GM19455 (cell line): ENCODE data around the gene NAALADL2.

Experiments used
- ATAC-seq: cut with Tn5 transposase; IDR thresholded peaks from one replicate; pipeline ENCODE4 v1.9.1; 2021; ENCODE audit not compliant: unreplicated experiment

NAALADL2 gene

DNA sequence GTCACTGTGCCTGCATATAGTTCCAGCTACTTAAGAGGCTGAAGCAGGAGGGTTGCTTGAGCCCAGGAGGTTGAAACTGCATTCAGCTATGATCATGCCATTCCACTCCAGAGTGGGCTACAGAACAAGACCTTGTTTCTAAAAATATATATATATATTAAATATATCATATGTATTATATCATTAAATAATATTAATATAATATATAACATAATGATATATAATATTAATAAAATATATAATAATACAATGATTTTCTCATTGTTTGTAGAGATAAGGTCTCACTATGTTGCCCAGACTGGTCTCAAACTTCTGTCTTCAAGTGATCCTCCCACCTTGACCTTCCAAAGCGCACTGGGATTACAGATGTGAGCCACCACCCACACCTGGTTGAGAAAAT is 101.8 kb downstream of the NAALADL2 start:
- ATAC-seq: no peak

DNA sequence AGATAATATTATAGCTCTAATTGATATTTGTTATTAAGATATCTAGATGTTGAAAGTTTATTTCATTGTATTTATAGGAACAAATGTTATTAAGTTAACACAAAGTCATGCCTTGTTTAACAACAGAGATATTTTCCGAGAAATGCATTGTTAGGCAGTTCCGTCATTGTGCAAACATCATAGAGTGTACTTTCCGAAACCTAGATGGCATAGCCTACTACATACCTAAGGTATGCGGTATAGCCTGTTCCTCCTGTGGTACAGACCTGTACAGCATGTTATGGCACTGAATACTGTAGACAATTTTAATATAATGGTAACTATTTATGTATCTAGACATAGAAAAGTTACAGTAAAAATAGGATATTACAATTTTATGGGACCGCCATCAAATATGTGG is 114.3 kb downstream of the NAALADL2 start:
- no peak for ATAC-seq

DNA sequence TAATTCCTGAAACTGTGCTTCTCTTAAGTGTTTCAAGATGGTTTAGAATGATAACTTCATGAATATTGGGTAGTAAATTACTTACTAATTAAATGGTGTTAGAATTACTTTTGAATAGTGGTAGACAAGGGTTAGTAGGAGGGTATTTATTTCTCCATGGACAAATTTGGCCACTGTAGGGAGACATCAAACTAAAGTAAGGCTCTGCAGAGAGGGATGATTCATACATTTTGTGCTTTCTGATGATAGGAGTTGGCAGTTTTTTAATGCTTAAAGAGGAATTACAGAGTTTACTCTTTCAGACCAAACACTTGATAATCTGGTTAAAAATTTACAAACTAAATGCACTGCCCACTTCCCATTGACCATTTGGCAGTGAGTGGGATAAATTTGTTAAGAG is 127.6 kb downstream of the NAALADL2 start:
- ATAC-seq: no peak

DNA sequence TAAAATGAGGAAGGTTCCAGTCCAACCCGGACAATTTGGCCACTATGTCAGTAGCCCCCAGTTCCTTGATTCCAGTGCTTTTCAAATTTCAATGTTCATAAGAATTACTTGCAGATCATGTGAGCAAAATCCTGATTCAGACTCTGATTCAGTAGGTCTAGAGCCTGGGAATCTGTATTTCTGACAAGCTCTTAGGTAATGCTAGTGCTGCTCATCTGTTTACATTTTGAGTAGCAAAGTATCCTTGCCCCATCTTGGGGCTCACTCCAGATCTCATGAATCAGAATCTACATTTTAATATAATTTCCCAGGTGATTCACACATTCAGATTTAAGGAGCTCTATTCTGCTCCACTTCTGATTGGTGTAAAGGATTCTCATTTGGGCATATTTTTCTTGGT is 142.0 kb downstream of the NAALADL2 start:
- ATAC-seq: no peak

DNA sequence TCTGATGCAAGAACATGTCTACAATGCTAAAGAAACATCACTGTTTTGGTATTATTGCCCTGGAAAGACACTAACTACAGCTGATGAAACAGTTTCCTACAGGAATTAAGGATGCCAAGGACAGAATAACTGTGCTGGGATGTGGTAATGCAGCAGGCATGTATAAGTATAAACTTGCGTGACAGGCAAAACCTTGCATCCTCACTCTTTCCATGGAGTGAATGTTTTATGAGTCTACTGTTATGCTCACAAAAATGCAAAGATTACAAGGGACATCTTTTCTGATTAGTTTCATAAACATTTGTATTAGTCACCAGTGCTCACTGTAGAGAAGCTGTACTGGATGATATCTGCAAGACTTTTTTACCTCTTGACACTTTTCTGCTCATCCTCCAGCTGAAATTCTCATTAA is 143.6 kb downstream of the NAALADL2 start:
- ATAC-seq: no peak

DNA sequence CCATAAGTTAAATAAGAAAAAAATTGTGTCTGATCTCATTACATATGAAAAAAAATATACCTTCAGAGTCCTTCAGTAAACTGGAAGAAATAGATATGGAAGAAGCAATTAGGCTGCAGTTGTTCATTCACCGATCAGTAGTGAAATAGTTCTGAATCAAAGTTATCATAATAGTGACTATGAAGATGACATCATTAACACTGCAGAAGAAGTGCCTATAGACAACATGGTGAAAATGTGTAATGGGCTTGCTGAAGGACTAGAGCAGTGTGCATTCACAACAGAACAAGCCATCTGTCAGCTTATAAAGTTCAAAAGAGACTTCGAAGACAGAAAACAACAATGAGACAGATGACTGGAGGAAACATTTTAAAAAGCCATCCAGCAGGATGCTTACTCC is 144.5 kb downstream of the NAALADL2 start:
- no peak for ATAC-seq

DNA sequence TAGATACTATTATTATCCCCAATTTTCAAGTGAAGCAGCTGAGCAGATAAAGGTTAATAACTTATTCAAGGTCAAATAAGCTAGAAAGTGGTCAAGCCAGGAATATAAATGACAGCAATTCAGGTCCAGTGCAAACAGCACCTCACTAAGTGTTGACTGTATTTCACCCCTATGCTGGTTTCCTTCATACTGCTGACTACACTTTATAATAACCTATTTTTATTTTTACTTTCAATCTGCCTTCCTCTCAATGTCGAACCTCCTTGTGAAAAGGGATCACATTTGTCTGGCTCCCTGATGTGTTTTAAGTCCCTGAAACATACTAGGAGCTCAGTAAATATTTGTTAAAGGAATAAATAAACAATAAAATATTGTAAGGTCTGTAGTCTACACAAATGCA is 146.1 kb downstream of the NAALADL2 start:
- no peak for ATAC-seq

DNA sequence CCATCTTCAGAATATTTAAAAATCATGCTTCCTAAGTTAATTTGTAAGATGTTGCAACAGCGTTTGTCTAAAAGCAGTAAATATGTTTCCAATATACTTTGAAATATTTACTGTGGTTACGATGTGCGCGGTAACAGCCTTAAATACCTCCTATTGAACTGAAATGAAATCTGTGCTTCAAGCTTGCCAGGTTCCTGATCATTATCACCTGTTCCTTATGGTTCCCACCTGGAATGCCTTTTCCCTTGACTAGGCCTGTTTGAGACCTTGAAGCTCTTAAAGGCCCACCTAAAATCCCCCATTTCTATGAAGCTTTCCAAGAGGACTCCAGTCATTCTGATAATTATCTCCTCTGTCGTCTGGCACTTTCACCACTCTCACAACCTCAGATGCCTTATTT is 146.7 kb downstream of the NAALADL2 start:
- ATAC-seq: no peak

DNA sequence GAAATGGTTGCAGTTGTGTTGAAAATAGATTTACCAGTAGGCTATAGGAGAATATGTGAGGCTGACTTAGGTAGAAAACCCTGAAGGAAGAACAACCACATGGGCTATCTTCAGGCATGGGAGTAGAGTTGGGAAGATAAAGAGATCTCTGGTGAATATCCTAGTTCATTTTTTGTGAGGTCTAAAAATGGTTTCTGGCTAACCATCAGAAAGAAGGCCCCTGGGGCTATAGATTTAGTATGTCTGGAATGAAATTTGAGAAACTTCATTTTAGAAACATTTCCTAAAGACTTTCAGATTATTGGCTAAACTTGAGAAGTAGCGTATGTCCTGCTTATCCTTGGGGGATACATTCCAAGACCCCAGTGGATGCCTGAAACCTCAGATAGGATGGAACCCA is 148.2 kb downstream of the NAALADL2 start:
- no peak for ATAC-seq

DNA sequence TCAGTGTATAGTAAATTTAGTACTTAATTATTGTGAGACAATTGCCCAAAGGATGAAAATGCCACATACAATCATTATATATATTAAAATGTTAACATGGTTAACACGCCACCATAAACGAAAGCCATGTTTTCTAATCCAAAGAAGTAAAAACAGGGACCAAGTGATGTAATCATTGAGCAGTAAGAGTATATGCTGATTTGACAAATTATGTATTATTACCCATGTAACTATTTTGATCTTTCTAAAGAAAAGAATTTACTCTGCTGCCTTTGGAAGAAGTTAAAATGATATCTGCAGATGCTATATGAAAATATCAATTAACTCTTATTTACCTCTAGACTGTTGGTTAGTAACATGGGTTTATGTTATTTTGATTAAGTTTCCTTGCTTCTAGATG is 150.2 kb downstream of the NAALADL2 start:
- no peak for ATAC-seq

DNA sequence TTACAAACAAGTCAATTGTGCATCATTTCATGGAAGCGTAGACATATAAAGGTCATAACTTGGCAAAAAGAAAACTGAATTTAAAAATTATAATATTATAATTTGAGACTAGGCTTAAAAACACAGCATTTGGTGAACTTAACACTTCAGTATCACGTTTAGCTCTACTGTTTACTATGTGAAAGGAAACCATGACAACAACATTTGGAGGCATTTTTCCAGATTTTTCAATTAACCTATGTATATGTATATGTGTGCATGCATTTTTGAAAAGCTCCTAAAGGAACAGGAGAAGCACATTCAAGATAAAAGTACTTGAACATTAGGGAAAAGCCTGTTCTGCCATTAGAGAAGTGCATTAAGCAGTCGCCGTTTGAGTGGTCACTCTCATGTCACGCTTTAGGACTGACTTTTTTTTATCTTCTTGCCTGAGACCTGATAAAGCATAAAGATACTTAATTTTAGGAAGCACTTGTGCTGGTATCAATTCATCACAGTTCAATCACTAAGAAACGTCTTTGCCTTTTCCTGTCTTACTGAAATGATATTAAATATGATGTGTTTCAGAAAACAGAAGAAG is 156.0 kb downstream of the NAALADL2 start:
- ATAC-seq: no peak

DNA sequence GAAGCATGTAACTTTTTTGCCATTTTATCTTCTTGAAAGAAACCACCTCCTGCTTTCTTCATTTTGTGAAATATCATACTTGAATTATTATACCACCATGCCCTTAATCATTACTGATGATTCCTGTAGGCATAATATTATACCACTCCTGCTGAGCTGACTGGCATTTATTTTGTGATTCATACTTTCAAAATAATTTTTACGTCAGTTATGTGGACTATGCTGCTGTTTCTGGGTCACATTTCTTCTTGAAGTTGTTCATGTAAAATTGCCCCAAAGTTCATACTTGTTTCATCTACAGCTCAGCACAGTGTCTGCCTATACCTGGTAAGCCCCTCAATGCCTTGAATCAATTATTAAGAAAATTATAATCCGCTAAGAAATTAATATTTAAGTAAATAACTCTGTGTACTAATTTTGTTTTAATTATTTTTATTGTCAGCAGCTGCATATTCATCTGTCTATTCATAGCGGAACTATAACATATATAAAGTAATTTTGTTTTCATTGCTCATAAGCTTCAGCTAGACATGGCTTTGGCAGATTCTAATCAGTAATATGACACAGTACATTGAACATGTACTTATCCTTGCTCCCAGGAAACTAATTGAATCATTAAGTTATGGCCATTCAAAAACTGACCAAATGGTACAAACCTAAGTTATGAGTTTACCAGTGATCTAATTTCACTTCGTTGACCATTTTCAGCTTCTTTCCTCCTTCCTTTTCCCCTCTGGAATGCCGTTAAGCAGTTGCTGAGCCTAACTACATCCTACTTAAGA is 160.0 kb downstream of the NAALADL2 start:
- no peak for ATAC-seq

DNA sequence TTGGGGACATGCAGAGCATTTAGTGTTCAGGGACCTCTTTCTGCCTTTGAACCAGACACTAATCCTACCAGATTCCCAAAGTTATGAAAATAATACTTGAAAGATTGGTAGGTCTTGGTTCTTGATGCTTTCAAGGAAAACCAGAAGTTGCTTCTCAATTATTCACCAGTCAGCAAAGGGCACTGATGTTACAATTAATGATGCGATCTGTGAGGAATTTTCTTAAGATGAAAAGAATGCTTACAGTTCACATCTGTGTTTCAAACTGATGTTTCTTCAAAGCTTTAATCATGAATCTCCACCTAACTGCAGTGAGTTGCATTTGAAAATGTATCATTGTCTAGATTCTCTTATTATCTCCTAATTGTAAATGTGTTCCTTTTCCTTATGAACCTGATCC is 161.0 kb downstream of the NAALADL2 start:
- no peak for ATAC-seq

DNA sequence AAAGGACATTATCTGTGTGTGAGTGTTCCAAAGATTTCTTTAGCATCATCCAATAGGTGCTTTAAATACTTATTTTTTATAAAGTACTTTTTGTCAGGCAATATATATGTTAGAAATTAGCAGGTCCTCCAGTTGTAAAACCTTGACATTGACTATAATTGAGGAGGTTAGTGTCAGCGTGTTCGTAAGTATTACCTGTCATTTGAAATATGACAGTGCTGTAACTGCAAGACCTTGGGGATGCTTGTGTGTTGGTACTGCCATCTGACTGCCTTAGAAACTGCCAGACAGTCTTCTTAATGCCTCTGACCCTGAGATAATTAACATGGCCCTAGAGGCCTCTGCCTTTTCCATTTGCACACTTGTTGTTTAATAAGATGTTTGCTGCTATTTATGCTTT is 170.7 kb downstream of the NAALADL2 start:
- ATAC-seq: no peak

DNA sequence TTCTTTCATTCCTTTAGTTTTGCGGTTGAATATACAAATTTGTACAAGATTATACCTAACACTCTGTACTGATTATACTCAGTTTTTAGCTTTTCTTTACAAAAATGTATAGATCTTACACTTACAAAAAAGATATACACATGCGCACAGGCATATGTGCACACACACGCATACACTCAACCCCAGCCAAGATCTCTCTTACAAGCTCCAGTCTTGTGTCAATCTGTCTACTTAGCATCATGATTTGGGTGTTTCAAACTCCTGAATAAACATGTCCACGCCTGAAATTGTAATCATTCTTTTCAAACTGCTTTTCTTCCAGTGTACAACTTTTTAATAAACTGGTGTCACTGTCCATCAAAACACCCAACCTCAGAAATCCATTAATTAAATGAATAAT is 180.7 kb downstream of the NAALADL2 start:
- no peak for ATAC-seq

DNA sequence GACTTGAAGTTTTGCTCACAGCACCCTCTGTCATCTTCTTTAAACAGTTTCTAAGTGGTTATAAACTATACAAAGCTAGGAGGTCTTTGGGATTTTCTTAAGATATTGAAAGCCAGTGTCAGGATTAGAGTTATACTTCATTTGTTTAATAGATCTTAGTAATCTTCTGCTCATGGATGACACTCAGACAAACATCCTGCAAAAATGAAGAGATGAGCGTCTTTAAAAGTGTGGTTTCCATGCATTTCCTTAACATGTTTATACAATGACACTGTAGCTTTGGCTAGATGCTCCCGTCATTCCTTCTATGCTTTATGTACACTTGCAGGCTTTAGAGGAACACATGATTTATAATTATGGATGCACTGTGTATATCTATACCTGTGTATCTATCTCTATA is 182.2 kb downstream of the NAALADL2 start:
- no peak for ATAC-seq

DNA sequence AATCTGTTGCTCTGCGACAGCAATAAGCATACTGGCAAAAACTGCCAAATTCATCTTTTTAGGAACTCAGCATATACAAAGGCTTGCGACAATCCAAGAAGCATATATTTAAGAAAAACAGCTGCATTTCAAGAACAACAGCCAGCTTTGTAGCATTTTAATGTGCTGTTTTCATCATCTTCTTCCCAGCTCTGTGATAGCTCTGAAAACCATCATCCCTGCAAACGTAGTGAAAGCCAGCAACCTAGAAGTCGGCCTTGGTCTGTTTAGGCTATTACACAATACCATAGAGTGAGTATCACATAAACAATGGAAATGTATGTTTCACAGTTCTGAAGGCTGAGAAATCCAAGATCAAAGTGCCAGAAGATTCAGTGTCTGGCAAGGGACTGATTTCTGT is 187.5 kb downstream of the NAALADL2 start:
- no peak for ATAC-seq

DNA sequence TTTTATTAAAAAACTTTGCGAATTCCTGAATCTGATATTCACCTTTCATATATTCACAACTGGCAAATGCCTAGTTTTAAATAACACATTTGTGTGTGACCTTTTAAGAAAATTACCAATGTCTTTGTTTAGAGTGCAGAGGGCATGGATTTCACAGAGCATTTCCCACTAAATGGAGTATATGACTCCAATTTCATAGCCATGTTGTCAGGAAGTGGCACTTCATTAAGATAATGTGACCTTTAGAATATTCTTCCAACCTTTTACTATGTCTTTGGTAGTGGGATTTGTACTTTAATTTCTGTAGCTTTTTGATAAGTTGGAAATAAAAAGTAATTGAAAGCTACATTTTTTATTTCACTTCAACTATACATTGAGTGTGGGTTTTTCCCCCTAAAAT is 188.7 kb downstream of the NAALADL2 start:
- ATAC-seq: no peak

DNA sequence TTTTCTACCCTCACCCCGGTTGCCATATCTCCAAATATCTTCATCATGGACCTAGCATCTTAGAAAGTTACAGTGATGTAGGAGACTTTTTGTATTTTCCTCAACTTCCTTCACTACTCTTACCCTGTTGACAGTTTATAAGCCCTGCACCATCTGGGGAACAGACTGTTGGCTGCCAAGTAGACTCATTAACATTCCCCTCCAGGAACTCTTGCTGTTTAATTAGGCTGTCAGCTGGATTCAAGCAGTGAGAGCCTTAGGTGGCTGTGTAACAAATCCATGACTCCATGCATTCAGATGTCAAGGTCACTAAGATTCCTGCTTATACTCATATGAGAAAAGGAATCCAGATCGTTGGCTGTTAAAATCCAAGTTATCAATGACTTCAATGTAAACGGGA is 198.3 kb downstream of the NAALADL2 start:
- ATAC-seq: no peak

DNA sequence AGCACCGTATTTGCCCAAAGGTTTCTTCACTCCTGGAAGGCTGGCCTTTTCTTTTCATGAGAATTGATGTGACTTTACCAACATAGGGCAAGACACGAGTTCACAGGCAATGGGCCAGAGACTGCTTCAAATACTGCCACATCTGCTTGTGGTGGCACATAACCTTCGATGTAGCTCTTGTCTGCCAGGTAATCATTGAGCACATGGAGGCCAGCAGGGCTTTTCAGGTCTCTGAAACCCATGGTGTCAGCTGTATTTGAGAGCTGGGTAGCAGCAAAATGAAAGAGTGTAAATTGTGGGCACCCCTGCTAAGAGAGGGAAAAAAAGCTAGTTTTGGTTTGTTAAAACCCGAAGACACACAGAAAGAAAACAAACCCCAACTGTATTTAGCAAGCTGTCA is 200.7 kb downstream of the NAALADL2 start:
- ATAC-seq: no peak

DNA sequence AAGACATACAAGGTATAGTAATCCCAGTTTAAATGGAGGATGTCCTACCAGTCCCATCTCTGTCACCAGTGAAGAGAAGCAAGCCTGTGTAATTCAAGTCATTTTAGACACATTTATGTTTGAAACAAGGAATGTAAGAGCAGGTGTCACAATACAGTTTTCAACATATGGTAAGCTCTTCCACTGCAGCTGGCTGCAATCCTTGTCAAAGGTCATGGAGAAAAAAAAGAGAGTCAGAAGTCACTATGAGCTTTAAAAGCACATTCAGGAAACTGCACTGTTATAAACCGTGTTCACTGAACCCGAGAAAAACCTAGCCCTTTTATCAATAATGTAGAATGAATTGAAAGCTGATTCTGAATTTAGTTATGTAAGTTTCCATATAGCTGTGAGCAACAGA is 206.4 kb downstream of the NAALADL2 start:
- no peak for ATAC-seq

DNA sequence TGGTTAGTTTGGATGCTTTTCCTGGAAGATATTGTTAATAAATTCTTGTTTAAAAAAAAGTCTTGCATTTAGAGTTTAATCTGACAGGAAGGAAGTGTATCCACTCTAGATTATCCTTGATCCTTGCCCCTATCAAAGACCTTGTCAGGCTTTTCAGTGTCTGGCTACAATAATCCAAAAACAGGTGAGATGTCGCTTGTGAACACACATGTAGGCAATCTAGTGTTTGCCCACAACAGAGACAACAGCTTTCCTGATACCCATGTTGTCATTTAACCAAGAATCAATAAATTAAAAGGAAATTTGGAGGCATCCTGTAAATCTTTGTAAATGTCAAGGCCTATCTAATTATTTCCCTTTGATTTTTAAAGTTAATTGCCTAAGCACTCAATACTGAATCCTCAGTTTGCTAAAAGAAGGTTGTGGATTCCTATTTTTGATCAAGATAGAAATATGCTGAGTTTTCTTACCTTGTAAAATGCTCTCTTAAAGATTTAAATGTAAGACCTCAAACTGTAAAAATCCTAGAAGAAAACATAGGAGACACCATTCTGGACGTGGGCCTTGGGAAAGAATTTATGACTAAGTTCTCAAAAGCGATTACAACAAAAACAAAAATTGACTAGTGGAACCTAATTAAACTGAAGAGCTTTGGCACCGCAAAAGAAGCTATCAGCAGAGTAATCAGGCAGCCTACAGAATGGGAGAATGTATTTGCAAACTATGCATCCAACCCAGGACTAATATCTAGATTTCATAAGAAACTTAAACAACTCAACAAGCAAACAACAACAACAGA is 207.7 kb downstream of the NAALADL2 start:
- ATAC-seq: no peak
